Motor neuron (in vitro differentiated cells): ENCODE measurements around the gene SNIP1. TPM values are rescaled to one million over a fixed set of nuclear protein-coding genes. Genes with fewer than 3 reads are reported as not detected.
"Not testable (repeated sequence)": the region's sequence is repeated elsewhere in the genome, so short reads cannot be mapped to it uniquely, and the experiment has no call there.

ENCODE experiments used
- ATAC-seq, 8 experiments: fragments of 200-7000 bp; cut with Tn5 transposase; replicated peaks in 6 of 8; 2 replicates each; pipeline ENCODE4 v1.8.0; 2021; ENCODE audit warnings: mild to moderate bottlenecking in 8 of 8, moderate library complexity in 8 of 8
- H3K27ac ChIP-seq, 2 donors: fragments of 250-450 bp; sonication (Bioruptor Pico); 2 replicates each; pipeline ENCODE4 v1.9.0; 2021; ENCODE audit warnings: antibody characterized with exemption in 2 of 2, mild to moderate bottlenecking in 2 of 2, moderate library complexity in 1 of 2
- H3K4me1 ChIP-seq, 2 donors: fragments of 250-450 bp; sonication (Bioruptor Pico); replicated peaks in 1 of 2; 2 replicates each; pipeline ENCODE4 v1.6.1; 2021; ENCODE audit warnings: antibody characterized with exemption in 2 of 2, mild to moderate bottlenecking in 2 of 2, moderate library complexity in 1 of 2
- H3K4me3 ChIP-seq, 5 donors: fragments of 250-450 bp; sonication (Bioruptor Pico); 2 replicates each; pipeline ENCODE4 v1.9.0; 2021; ENCODE audit warnings: antibody characterized with exemption in 5 of 5, mild to moderate bottlenecking in 5 of 5, moderate library complexity in 4 of 5
- WGBS, 10 experiments: fragments of 450-650 bp; shearing (Covaris generic); methylation state at CpG; one replicate each; pipeline ENCODE4 v1.0.0; 2022; 5-methylcytosine and 5-hydroxymethylcytosine counted together
- in situ Hi-C, 9 experiments: fragments of 400-800 bp; cut with MboI; loops; one replicate each; pipeline ENCODE4 v1.15.0; 2021; ENCODE audit warnings: low sequenced_read_pairs in 9 of 9, low pct_unique_long_range_greater_than_20kb in 2 of 9; ENCODE audit not compliant: unreplicated experiment in 9 of 9
- total RNA-seq, 8 experiments: library from RNA; unstranded; fragments of 300-600 nt; gene quantifications; 2 replicates each; pipeline versions ENCODE4 v1.2.3 to v1.2.4, GENCODE V29; 2022

SNIP1 gene
- total RNA-seq, 8 experiments from 2014 or later = 8.5 to 25.1 (median 16.4) TPM

GRCh38 chr1:37549341-37549740 lies 4.8 kb downstream of the SNIP1 start:
- Histone ChIP-seq H3K4me3 (no peak overlapping the region), H3K4me1 (peaks cover 10 to 11% of the 10 kb centered on the region in 2 donors), H3K27ac (no peak overlapping the region)
- in situ Hi-C loops = no loop called here
- ATAC-seq = no peak
- WGBS, 10 experiments = 72 to 100% (median 92%) methylated on average over 1 to 6 of the region's 6 CpGs

- WGBS, 10 experiments = 60 to 100% (median 80%) methylated on average over 1 to 5 of the region's 5 CpGs; no CpG with 5 or more reads in 1 of the 10 experiments
- in situ Hi-C loops = no loop called here
- H3K4me1 ChIP-seq = no peaks in the 10 kb centered on the region
- no peak overlapping the region for H3K4me3 ChIP-seq
- no peak for ATAC-seq
- H3K27ac ChIP-seq = no peak overlapping the region
Observed at GRCh38 chr1:37545019-37545418, 9.1 kb downstream of the SNIP1 start.

- 80 to 97% (median 96%) methylated on average over 1 to 21 of the region's 21 CpGs; no CpG with 5 or more reads in 1 of the 10 experiments for WGBS, 10 experiments
- Histone ChIP-seq H3K27ac (no peak overlapping the region), H3K4me3 (no peak overlapping the region), H3K4me1 (no peaks in the 10 kb centered on the region)
- in situ Hi-C loops = no loop called here
- ATAC-seq = peak in 2 of 8 experiments; percentile 31 to 32
Observed at GRCh38 chr1:37544530-37544929, 9.6 kb downstream of the SNIP1 start.

- no peak for ATAC-seq
- no peak overlapping the region for H3K27ac ChIP-seq
- 91 to 97% (median 94%) methylated on average over 3 to 30 of the region's 30 CpGs; no CpG with 5 or more reads in 2 of the 10 experiments for WGBS, 10 experiments
- H3K4me1 ChIP-seq = no peaks in the 10 kb centered on the region
- no peak overlapping the region for H3K4me3 ChIP-seq
- in situ Hi-C loops = no loop called here
Observed at GRCh38 chr1:37540036-37540785, 13.9 kb downstream of the SNIP1 start.

- ATAC-seq, in situ Hi-C loops, H3K27ac ChIP-seq, H3K4me3 ChIP-seq, H3K4me1 ChIP-seq: not testable (repeated sequence)
- 90 to 100% (median 96%) methylated on average over 2 to 10 of the region's 10 CpGs; no CpG with 5 or more reads in 2 of the 10 experiments for WGBS, 10 experiments
Observed at GRCh38 chr1:37539154-37539553, 14.9 kb downstream of the SNIP1 start.

GRCh38 chr1:37537378-37537777 lies 16.7 kb downstream of the SNIP1 start:
- peak in 4 of 8 experiments; percentile 31 to 75 (median 44) for ATAC-seq
- Histone ChIP-seq H3K27ac (no peak overlapping the region), H3K4me3 (no peak overlapping the region), H3K4me1 (no peaks in the 10 kb centered on the region)
- in situ Hi-C loops = no loop called here
- WGBS, 10 experiments = 41 to 100% (median 89%) methylated on average over 1 to 2 of the region's 2 CpGs; no CpG with 5 or more reads in 4 of the 10 experiments

- in situ Hi-C loops = no loop called here
- ATAC-seq = no peak
- Histone ChIP-seq H3K4me3 (no peak overlapping the region), H3K27ac (no peak overlapping the region), H3K4me1 (no peaks in the 10 kb centered on the region)
- 60 to 100% (median 90%) methylated on average over 1 to 4 of the region's 4 CpGs for WGBS, 10 experiments
Observed at GRCh38 chr1:37533317-37534093, 20.6 kb downstream of the SNIP1 start.

- H3K27ac ChIP-seq, H3K4me3 ChIP-seq, in situ Hi-C loops, H3K4me1 ChIP-seq: not testable (repeated sequence)
- peak in 1 of 8 experiments; percentile 25 for ATAC-seq
- WGBS, 10 experiments = 70 to 100% (median 99%) methylated on average over 1 to 4 of the region's 4 CpGs; no CpG with 5 or more reads in 2 of the 10 experiments
Observed at GRCh38 chr1:37532418-37533156, 21.5 kb downstream of the SNIP1 start.

- H3K27ac ChIP-seq, in situ Hi-C loops, H3K4me3 ChIP-seq, ATAC-seq, H3K4me1 ChIP-seq: not testable (repeated sequence)
- 63 to 100% (median 83%) methylated on average over 1 of the region's 1 CpG; no CpG with 5 or more reads in 5 of the 10 experiments for WGBS, 10 experiments
Observed at GRCh38 chr1:37529888-37530287, 24.2 kb downstream of the SNIP1 start.

GRCh38 chr1:37519613-37520012 lies 34.5 kb downstream of the SNIP1 start:
- ATAC-seq = no peak
- H3K4me1 ChIP-seq = peaks cover 6% of the 10 kb centered on the region in 2 donors
- no peak overlapping the region for H3K27ac ChIP-seq
- in situ Hi-C loops = loop anchor here in 1 of 9 experiments (25.0 kb wide), 1 partner anchor 168 kb away; the partner anchor contains the start of gene CDCA8
- no peak overlapping the region for H3K4me3 ChIP-seq

- 57 to 92% (median 85%) methylated on average over 2 to 11 of the region's 15 CpGs; no CpG with 5 or more reads in 5 of the 10 experiments for WGBS, 10 experiments
Observed at GRCh38 chr1:37518929-37519328, 35.2 kb downstream of the SNIP1 start.

GRCh38 chr1:37518241-37518640 lies 35.9 kb downstream of the SNIP1 start:
- H3K27ac ChIP-seq, H3K4me3 ChIP-seq, H3K4me1 ChIP-seq, ATAC-seq: not testable (repeated sequence)
- WGBS, 10 experiments = no CpG with 5 or more reads among the region's 31 CpGs
- in situ Hi-C loops = loop anchor here in 1 of 9 experiments (25.0 kb wide), 1 partner anchor 169 kb away; the partner anchor contains the start of gene CDCA8

More at GRCh38 chr1:37518929-37519328, 35.2 kb downstream of the SNIP1 start:
- in situ Hi-C loops = loop anchor here in 1 of 9 experiments (25.0 kb wide), 1 partner anchor 168 kb away; the partner anchor contains the start of gene CDCA8
- not testable (repeated sequence) for ATAC-seq, H3K4me3 ChIP-seq, H3K27ac ChIP-seq, H3K4me1 ChIP-seq
